ENCODE data around the gene HOXA13. TPM values are rescaled to one million over a fixed set of nuclear protein-coding genes. Genes with fewer than 3 reads are reported as not detected.

The HOXA13 gene
- total and polyA plus RNA-seq, 10 of the 15 experiments (the other 5 are each of a cell fraction or from before 2014, with no cell fraction given): not detected

GRCh38 chr7:27200761-27201579 lies 1.1 kb upstream of the HOXA13 start:
- Histone ChIP-seq H3K36me3 (ENCODE audit: control insufficient read depth in 2 of 2, insufficient read depth in 2 of 2, low read length in 1 of 2) (no peaks in the 10 kb centered on the region), H3K9ac (ENCODE audit: control insufficient read depth, insufficient read depth, low read length) (no peak overlapping the region), H3K27me3 (replicated peaks in 1 of 2; ENCODE audit: control insufficient read depth in 2 of 2, insufficient read depth in 2 of 2, low read length in 1 of 2) (peaks cover 30 to 52% of the 10 kb centered on the region in 2 experiments), H3K9me3 (replicated peaks; ENCODE audit: control insufficient read depth, insufficient read depth, low read length) (no peaks in the 10 kb centered on the region; the same call in 2 of the 3 replicates), H3K4me3 (no peak overlapping the region), H4K20me1 (ENCODE audit: control insufficient read depth, insufficient read depth) (no peaks in the 10 kb centered on the region), H3K79me2 (ENCODE audit: control insufficient read depth, insufficient read depth, low read length) (no peaks in the 10 kb centered on the region), H3K27ac (ENCODE audit: control insufficient read depth, insufficient read depth) (no peak overlapping the region), H3K4me2 (ENCODE audit: control insufficient read depth, insufficient read depth) (0 out of 2 replicates have a peak overlapping the region, but pooled peaks have one; percentile 8), H3K4me1 (ENCODE audit: control insufficient read depth, insufficient read depth, low read length) (no peaks in the 10 kb centered on the region; the same call in 1 of the 2 replicates), H2AFZ (ENCODE audit: control insufficient read depth, low read depth, low read length) (no peak overlapping the region)
- CTCF ChIA-PET: no interaction called here
- BruUV-seq (replicated peaks): no TSS peak
- FAIRE-seq (peak; percentile 41), ATAC-seq (peak; percentile 46), DNase-seq (ENCODE audit: low read depth, low spot score) (no peak)
- intact Hi-C loops (cut with micrococcal nuclease; ENCODE audit: unreplicated experiment) (no loop called here), in situ Hi-C loops (cut with MboI) (loop anchor here (5.0 kb wide), 1 partner anchor 721 kb away; no protein-coding TSS in a partner anchor)
- POLR2A ChIA-PET: no interaction called here
- 24% methylated on average over 14 of the region's 14 CpGs for WGBS (ENCODE audit: insufficient coverage, insufficient replicate concordance, low lambda C conversion rate, missing lambda C conversion rate)
- SMC1A ChIA-PET (ENCODE audit: uncharacterized antibody, unreplicated experiment): no interaction called here
- TF ChIP-seq WRNIP1 (IDR thresholded peaks at IDR 0.05; ENCODE audit: borderline replicate concordance, low read depth, low read length) (no peak), SPI1 (IDR thresholded peaks at IDR 0.05; ENCODE audit: borderline replicate concordance, insufficient read depth, low read depth, low read length) (peak; percentile 51), SUPT20H (IDR thresholded peaks at IDR 0.05; ENCODE audit: borderline replicate concordance, control insufficient read depth, low read depth, low read length) (no peak), EZH2 (IDR thresholded peaks at IDR 0.05; ENCODE audit: borderline replicate concordance, control insufficient read depth, low read depth, low read length) (0 out of 2 replicates have a peak, but pooled peaks have one; percentile 87), POLR2AphosphoS5 (IDR thresholded peaks at IDR 0.05; ENCODE audit: low read length) (no peak)
- RAD21 ChIA-PET (ENCODE audit: unreplicated experiment): no interaction called here
